IMR-90 (cell line): ENCODE measurements around the gene TANGO6. TPM values are rescaled to one million over a fixed set of nuclear protein-coding genes. Genes with fewer than 3 reads are reported as not detected.

Experiments used
- ATAC-seq: fragments of 200-7000 bp; cut with Tn5 transposase; 2 replicates; pipeline ENCODE4 v1.9.1; 2020; ENCODE audit warnings: low read depth, mild to moderate bottlenecking, moderate library complexity
- BruUV-seq: library from RNA; stranded (reverse); fragments of 400-500 nt; replicated peaks from 2 replicates; lab custom pipeline; 2021; lab: Mats Ljungman, UMichigan
- CTCF ChIA-PET: fragments of 300-600 bp; formaldehyde crosslinking; extraction: SDS; loops from one replicate; lab custom pipeline; 2021; ENCODE audit warnings: antibody characterized with exemption; lab: Yijun Ruan, JAX
- POLR2A ChIA-PET: fragments of 300-600 bp; sonication (Branson Sonifier 250); formaldehyde crosslinking; loops from one replicate; lab custom pipeline; 2022; ENCODE audit warnings: antibody characterized with exemption; ENCODE audit not compliant: unreplicated experiment; lab: Charles Lee
- DNase-seq: peaks from one replicate; pipeline ENCODE4 v3.0.0; 2013
- H2AFZ ChIP-seq: replicated peaks from 2 replicates; pipeline ENCODE3; 2013; ENCODE audit warnings: low read length, mild to moderate bottlenecking; ENCODE audit not compliant: poor library complexity
- H2AK5ac ChIP-seq: 2 replicates; pipeline ENCODE4 v1.6.1; 2013; ENCODE audit warnings: low read depth, low read length, inconsistent platforms
- H2AK9ac ChIP-seq: replicated peaks from 2 replicates; pipeline ENCODE3; 2013; ENCODE audit warnings: mild to moderate bottlenecking, low read depth, low read length, moderate library complexity; ENCODE audit not compliant: poor library complexity
- H2BK120ac ChIP-seq: 2 replicates; pipeline ENCODE4 v1.6.1; 2013; ENCODE audit warnings: low read depth, low read length, inconsistent platforms
- H2BK15ac ChIP-seq: 3 replicates; pipeline ENCODE4 v1.6.1; 2013; ENCODE audit warnings: low read depth, low read length, inconsistent platforms
- H2BK20ac ChIP-seq: 2 replicates; pipeline ENCODE4 v1.6.1; 2013; ENCODE audit warnings: low read depth, mild to moderate bottlenecking, inconsistent platforms, low read length, moderate library complexity
- H2BK5ac ChIP-seq: 2 replicates; pipeline ENCODE4 v1.6.1; 2013; ENCODE audit warnings: mild to moderate bottlenecking, low read depth, low read length, inconsistent platforms; ENCODE audit not compliant: poor library complexity, severe bottlenecking
- H3K14ac ChIP-seq: replicated peaks from 2 replicates; pipeline ENCODE4 v1.6.1; 2013; ENCODE audit warnings: low read depth, low read length, inconsistent platforms
- H3K18ac ChIP-seq: 2 replicates; pipeline ENCODE4 v1.6.1; 2013; ENCODE audit warnings: low read depth, low read length, control low read depth
- H3K23ac ChIP-seq: 2 replicates; pipeline ENCODE4 v1.6.1; 2013; ENCODE audit warnings: low read depth, low read length, inconsistent platforms
- H3K27ac ChIP-seq: 2 replicates; pipeline ENCODE4 v1.5.1; 2013; ENCODE audit warnings: mild to moderate bottlenecking, control low read depth, low read length; ENCODE audit not compliant: insufficient read depth
- H3K27me3 ChIP-seq: 2 replicates; pipeline ENCODE4 v1.6.1; 2013; ENCODE audit warnings: low read length; ENCODE audit not compliant: control insufficient read depth, insufficient read depth
- H3K36me3 ChIP-seq: 2 replicates; pipeline ENCODE4 v1.6.1; 2013; ENCODE audit warnings: low read length, mixed read lengths; ENCODE audit not compliant: control insufficient read depth, insufficient read depth
- H3K4ac ChIP-seq: 2 replicates; pipeline ENCODE4 v1.6.1; 2013; ENCODE audit warnings: low read depth, low read length, inconsistent platforms
- H3K4me1 ChIP-seq: 2 replicates; pipeline ENCODE4 v1.6.1; 2013; ENCODE audit warnings: low read length, mixed read lengths; ENCODE audit not compliant: control insufficient read depth, insufficient read depth
- H3K4me2 ChIP-seq: 2 replicates; pipeline ENCODE4 v1.6.1; 2013; ENCODE audit warnings: low read depth, mild to moderate bottlenecking, control low read depth, low read length, moderate library complexity
- H3K4me3 ChIP-seq: 2 replicates; pipeline ENCODE4 v1.5.1; 2013; ENCODE audit warnings: low read depth, mild to moderate bottlenecking, control low read depth, low read length, moderate library complexity; ENCODE audit not compliant: insufficient read depth
- H3K56ac ChIP-seq: 2 replicates; pipeline ENCODE4 v1.6.1; 2013; ENCODE audit warnings: low read length, inconsistent platforms; ENCODE audit not compliant: insufficient read depth; ENCODE audit errors: extremely low read depth
- H3K79me1 ChIP-seq, 2 experiments: 2 replicates each; pipeline ENCODE4 v1.6.1; 2013; ENCODE audit warnings: low read length in 2 of 2, inconsistent platforms in 1 of 2, low read depth in 1 of 2
- H3K9ac ChIP-seq: 2 replicates; pipeline ENCODE4 v1.6.1; 2013; ENCODE audit warnings: low read depth, low read length, control low read depth
- H3K9me1 ChIP-seq: 2 replicates; pipeline ENCODE4 v1.6.1; 2013; ENCODE audit warnings: low read length, inconsistent platforms; ENCODE audit not compliant: insufficient read depth
- H3K9me3 ChIP-seq: 2 replicates; pipeline ENCODE4 v1.6.1; 2013; ENCODE audit warnings: low read length; ENCODE audit not compliant: control insufficient read depth, insufficient read depth
- H4K20me1 ChIP-seq: 2 replicates; pipeline ENCODE4 v1.6.1; 2013; ENCODE audit warnings: low read length, inconsistent platforms; ENCODE audit not compliant: insufficient read depth
- H4K5ac ChIP-seq: 2 replicates; pipeline ENCODE4 v1.6.1; 2013; ENCODE audit warnings: mild to moderate bottlenecking, low read depth, low read length, control low read depth
- H4K8ac ChIP-seq, 2 experiments: 2 replicates each; pipeline ENCODE4 v1.6.1; 2013; ENCODE audit warnings: low read depth in 2 of 2, low read length in 2 of 2, control low read depth in 1 of 2, inconsistent platforms in 1 of 2
- H4K91ac ChIP-seq: 2 replicates; pipeline ENCODE4 v1.6.1; 2013; ENCODE audit warnings: low read depth, low read length, inconsistent platforms; ENCODE audit not compliant: insufficient read depth
- BHLHE40 ChIP-seq: fragments of 150-350 bp; IDR thresholded peaks from 2 replicates; pipeline ENCODE4 v1.6.1; 2016; ENCODE audit warnings: mild to moderate bottlenecking, low read depth, low read length
- CEBPB ChIP-seq: IDR thresholded peaks from 2 replicates; pipeline ENCODE4 v1.6.1; 2012; ENCODE audit warnings: low read depth, low read length, improper control_type of control experiment
- CHD1 ChIP-seq: IDR thresholded peaks from 2 replicates; pipeline ENCODE4 v1.6.1; 2012; ENCODE audit warnings: low read depth, low read length, improper control_type of control experiment
- CTCF ChIP-seq: conservative IDR thresholded peaks from 2 replicates; pipeline ENCODE4 v1.5.1; 2012; ENCODE audit warnings: mild to moderate bottlenecking, low read depth, low read length, improper control_type of control experiment
- FOS ChIP-seq: fragments of 150-350 bp; IDR thresholded peaks from 2 replicates; pipeline ENCODE4 v1.6.1; 2016; ENCODE audit warnings: low read depth, low read length
- MAFK ChIP-seq: IDR thresholded peaks from 2 replicates; pipeline ENCODE4 v1.6.1; 2012; ENCODE audit warnings: low read depth, low read length, improper control_type of control experiment
- MAZ ChIP-seq: IDR thresholded peaks from 2 replicates; pipeline ENCODE4 v1.6.1; 2012; ENCODE audit warnings: low read depth, mild to moderate bottlenecking, low read length, improper control_type of control experiment, moderate library complexity, borderline replicate concordance
- MXI1 ChIP-seq: IDR thresholded peaks from 2 replicates; pipeline ENCODE4 v1.6.1; 2012; ENCODE audit warnings: low read depth, mild to moderate bottlenecking, low read length, moderate library complexity, borderline replicate concordance
- NFE2L2 ChIP-seq: fragments of 150-350 bp; IDR thresholded peaks from 2 replicates; pipeline ENCODE4 v1.6.1; 2016; ENCODE audit warnings: low read depth, mild to moderate bottlenecking, low read length
- POLR2A ChIP-seq: IDR thresholded peaks from 2 replicates; pipeline ENCODE4 v1.6.1; 2012; ENCODE audit warnings: mild to moderate bottlenecking, low read depth, low read length
- RAD21 ChIP-seq: IDR thresholded peaks from 2 replicates; pipeline ENCODE4 v1.6.1; 2012; ENCODE audit warnings: low read length, improper control_type of control experiment
- RCOR1 ChIP-seq: IDR thresholded peaks from 2 replicates; pipeline ENCODE4 v1.6.1; 2012; ENCODE audit warnings: mild to moderate bottlenecking, low read length, improper control_type of control experiment; ENCODE audit not compliant: insufficient replicate concordance
- RFX5 ChIP-seq: IDR thresholded peaks from 2 replicates; pipeline ENCODE4 v1.8.0; 2012; ENCODE audit warnings: low read depth, mild to moderate bottlenecking, low read length, moderate library complexity
- SMC3 ChIP-seq: fragments of 150-350 bp; IDR thresholded peaks from 2 replicates; pipeline ENCODE4 v1.6.1; 2016; ENCODE audit warnings: low read depth, mild to moderate bottlenecking, antibody characterized with exemption, low read length, moderate library complexity
- USF2 ChIP-seq: fragments of 150-350 bp; IDR thresholded peaks from 2 replicates; pipeline ENCODE4 v1.6.1; 2017; ENCODE audit warnings: mild to moderate bottlenecking, antibody characterized with exemption, low read length, low read depth
- WGBS, 2 experiments: methylation state at CpG; one replicate each; pipeline versions ENCODE4 v1.1.5 to v1.1.7; 2013; ENCODE audit warnings: missing lambda C conversion rate in 2 of 2; ENCODE audit not compliant: insufficient read length in 1 of 2; ENCODE audit errors: extremely low coverage in 2 of 2; 5-methylcytosine and 5-hydroxymethylcytosine counted together
- dilution Hi-C: fragments of 300-500 bp; cut with HindIII; formaldehyde crosslinking; loops from one replicate; pipeline ENCODE4 v1.14.3; 2018; ENCODE audit warnings: low sequenced_read_pairs; ENCODE audit not compliant: unreplicated experiment
- in situ Hi-C: fragments of 300-500 bp; cut with MboI; formaldehyde crosslinking; loops from 3 replicates; pipeline ENCODE4 v1.14.3; 2019; ENCODE audit warnings: low sequenced_read_pairs, inconsistent platforms, mixed read lengths
- intact Hi-C: fragments of 100-400 bp; cut with micrococcal nuclease; formaldehyde crosslinking; loops from 2 replicates; pipeline ENCODE4 v1.10.0; 2022
- polyA plus RNA-seq, 3 experiments: library from polyadenylated mRNA; depleted of rRNA; stranded (reverse); fragments of >200 nt; gene quantifications; 2 replicates each; pipeline ENCODE4 v1.2.3, GENCODE V29; 2012; ENCODE audit warnings: low replicate concordance in 1 of 3
- total RNA-seq: library from RNA; depleted of rRNA; stranded (reverse); fragments of >200 nt; gene quantifications from 2 replicates; pipeline ENCODE4 v1.2.3, GENCODE V29; 2012
- TF ChIP-seq, protein P1 (sequence below): fragments of 150-350 bp; IDR thresholded peaks from 2 replicates; pipeline ENCODE4 v1.6.1; 2016; ENCODE audit warnings: low read depth, mild to moderate bottlenecking, low read length, moderate library complexity, borderline replicate concordance

TANGO6 gene
- total and polyA plus RNA-seq, 2 of the 4 experiments (the other 2 are of a cell fraction) = 6.7 to 22.4 TPM

DNA sequence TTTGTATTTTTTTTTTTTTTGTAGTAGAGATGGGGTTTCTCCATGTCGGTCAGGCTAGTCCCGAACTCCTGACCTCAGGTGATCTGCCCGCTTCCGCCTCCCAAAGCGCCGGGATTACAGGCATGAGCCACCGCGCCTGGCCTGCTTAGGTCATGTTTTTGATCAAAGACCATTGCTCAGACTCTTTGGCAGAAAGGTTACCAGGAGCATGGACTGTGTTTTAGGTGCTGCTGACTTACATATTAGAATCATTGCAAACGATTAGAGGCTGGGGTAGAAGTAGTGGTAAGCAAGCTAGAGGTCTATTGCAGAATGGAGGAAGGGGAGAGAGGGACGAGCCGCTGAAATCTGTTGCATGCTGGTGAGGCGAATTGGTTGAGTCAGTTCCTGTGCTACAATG lies 79.8 kb downstream of the TANGO6 start:
- H3K9me1 ChIP-seq = peaks cover 5% of the 10 kb centered on the region; the same call in 1 of the 2 replicates
- H3K4ac ChIP-seq = no peak overlapping the region
- H4K5ac ChIP-seq = no peak overlapping the region
- H3K79me1 ChIP-seq = no peaks in the 10 kb centered on the region; a peak in 1 of 4 replicates
- H2AK5ac ChIP-seq = no peak overlapping the region
- H3K36me3 ChIP-seq = peaks cover 11% of the 10 kb centered on the region
- H2BK15ac ChIP-seq = no peak overlapping the region
- in situ Hi-C loops = no loop called here
- H3K27ac ChIP-seq = no peak overlapping the region
- dilution Hi-C loops = no loop called here
- no peak overlapping the region for H2AK9ac ChIP-seq
- DNase-seq (no peak), ATAC-seq (no peak)
- POLR2A ChIA-PET = no interaction called here
- H3K56ac ChIP-seq = no peak overlapping the region
- no peak overlapping the region for H3K14ac ChIP-seq
- no peak overlapping the region for H3K23ac ChIP-seq
- no peaks in the 10 kb centered on the region; the same call in 1 of the 2 replicates for H3K4me1 ChIP-seq
- 92% methylated on average over 7 of the region's 12 CpGs; no CpG with 5 or more reads in 1 of the 2 experiments for WGBS, 2 experiments
- H2AFZ ChIP-seq = no peak overlapping the region
- no peaks in the 10 kb centered on the region for H4K20me1 ChIP-seq
- H3K27me3 ChIP-seq = no peaks in the 10 kb centered on the region
- no peak overlapping the region for H3K4me3 ChIP-seq
- H3K4me2 ChIP-seq = no peak overlapping the region
- H2BK20ac ChIP-seq = no peak overlapping the region
- no TSS peak for BruUV-seq
- CTCF ChIA-PET = interaction anchor here (0.6 kb wide), 1 partner anchor 93 kb away, joined by 4 read pairs; no protein-coding TSS in a partner anchor
- H4K91ac ChIP-seq = no peak overlapping the region
- no peak overlapping the region for H3K9ac ChIP-seq
- H3K18ac ChIP-seq = no peak overlapping the region
- no peak overlapping the region for H2BK120ac ChIP-seq
- H2BK5ac ChIP-seq = no peak overlapping the region
- intact Hi-C loops = no loop called here
- H3K9me3 ChIP-seq = no peaks in the 10 kb centered on the region
- H4K8ac ChIP-seq = no peak overlapping the region
- TF ChIP-seq CHD1 (no peak), MAZ (no peak), RFX5 (no peak), SMC3 (no peak), RAD21 (no peak), POLR2A (no peak), BHLHE40 (no peak), FOS (no peak), CEBPB (no peak), MXI1 (no peak), CTCF (no peak), USF2 (no peak), MAFK (no peak), NFE2L2 (no peak), RCOR1 (no peak)
- TF ChIP-seq, protein P1, sequence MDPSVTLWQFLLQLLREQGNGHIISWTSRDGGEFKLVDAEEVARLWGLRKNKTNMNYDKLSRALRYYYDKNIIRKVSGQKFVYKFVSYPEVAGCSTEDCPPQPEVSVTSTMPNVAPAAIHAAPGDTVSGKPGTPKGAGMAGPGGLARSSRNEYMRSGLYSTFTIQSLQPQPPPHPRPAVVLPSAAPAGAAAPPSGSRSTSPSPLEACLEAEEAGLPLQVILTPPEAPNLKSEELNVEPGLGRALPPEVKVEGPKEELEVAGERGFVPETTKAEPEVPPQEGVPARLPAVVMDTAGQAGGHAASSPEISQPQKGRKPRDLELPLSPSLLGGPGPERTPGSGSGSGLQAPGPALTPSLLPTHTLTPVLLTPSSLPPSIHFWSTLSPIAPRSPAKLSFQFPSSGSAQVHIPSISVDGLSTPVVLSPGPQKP = no peak
